ENCODE measurements around the gene NFU1.

The NFU1 gene

DNA sequence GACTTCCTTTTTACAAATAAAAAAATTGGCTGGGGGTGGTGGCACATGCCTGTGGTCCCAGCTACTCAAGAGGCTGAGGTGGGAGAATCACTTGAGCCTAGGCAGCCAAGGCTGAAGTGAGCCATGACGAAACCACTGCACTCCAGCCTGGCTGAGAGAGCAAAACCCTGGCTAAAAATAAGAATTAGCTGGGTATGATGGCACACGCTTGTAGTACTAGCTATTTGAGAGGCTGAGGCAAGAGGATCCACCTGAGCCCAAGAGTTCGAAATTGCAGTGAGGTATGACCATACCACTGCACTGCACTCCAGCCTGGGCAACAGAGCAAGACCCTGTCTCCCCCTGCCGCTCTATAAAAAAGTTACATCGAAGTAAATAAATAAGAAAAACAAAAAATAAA is 83.9 kb downstream of the NFU1 start:
- H3K36me3 Mint-ChIP-seq (ENCODE audit: low read depth) = peaks cover 77% of the 10 kb centered on the region
- no peak overlapping the region for H3K4me3 Mint-ChIP-seq
- H3K9me3 Mint-ChIP-seq = no peaks in the 10 kb centered on the region
- no peak overlapping the region for H3K27ac Mint-ChIP-seq
- TF ChIP-seq, protein P1, sequence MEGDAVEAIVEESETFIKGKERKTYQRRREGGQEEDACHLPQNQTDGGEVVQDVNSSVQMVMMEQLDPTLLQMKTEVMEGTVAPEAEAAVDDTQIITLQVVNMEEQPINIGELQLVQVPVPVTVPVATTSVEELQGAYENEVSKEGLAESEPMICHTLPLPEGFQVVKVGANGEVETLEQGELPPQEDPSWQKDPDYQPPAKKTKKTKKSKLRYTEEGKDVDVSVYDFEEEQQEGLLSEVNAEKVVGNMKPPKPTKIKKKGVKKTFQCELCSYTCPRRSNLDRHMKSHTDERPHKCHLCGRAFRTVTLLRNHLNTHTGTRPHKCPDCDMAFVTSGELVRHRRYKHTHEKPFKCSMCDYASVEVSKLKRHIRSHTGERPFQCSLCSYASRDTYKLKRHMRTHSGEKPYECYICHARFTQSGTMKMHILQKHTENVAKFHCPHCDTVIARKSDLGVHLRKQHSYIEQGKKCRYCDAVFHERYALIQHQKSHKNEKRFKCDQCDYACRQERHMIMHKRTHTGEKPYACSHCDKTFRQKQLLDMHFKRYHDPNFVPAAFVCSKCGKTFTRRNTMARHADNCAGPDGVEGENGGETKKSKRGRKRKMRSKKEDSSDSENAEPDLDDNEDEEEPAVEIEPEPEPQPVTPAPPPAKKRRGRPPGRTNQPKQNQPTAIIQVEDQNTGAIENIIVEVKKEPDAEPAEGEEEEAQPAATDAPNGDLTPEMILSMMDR (IDR thresholded peaks at IDR 0.05) = no peak
- no peaks in the 10 kb centered on the region for H3K4me1 Mint-ChIP-seq
- no peak for DNase-seq
- H3K27me3 Mint-ChIP-seq (ENCODE audit: low read depth, poor library complexity) = no peaks in the 10 kb centered on the region

DNA sequence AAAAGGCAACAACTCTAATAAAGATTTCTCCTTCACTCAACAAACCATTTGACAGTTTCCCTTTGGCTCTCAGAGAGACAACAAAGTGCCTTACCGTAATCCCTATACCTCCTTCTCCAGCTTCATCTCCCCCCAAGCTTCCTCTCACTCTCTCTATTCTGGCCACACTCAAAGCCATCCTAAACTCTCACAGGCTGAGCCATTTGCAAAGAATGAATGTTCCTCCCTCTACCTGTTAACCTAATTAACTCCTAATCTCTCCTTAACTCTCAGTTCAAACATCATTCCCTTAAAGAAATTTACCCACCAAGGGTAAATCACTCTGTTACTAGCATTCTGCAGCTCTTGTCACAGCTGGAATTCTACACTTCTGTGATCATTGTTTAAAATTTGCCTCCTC is 88.5 kb downstream of the NFU1 start:
- H3K27me3 Mint-ChIP-seq (ENCODE audit: low read depth, poor library complexity) = no peaks in the 10 kb centered on the region
- H3K4me1 Mint-ChIP-seq = no peaks in the 10 kb centered on the region
- H3K36me3 Mint-ChIP-seq (ENCODE audit: low read depth) = peaks cover 73% of the 10 kb centered on the region
- H3K27ac Mint-ChIP-seq = peak overlapping the region; percentile 70
- H3K9me3 Mint-ChIP-seq = no peaks in the 10 kb centered on the region
- TF ChIP-seq, protein P1 (IDR thresholded peaks at IDR 0.05) = no peak
- no peak overlapping the region for H3K4me3 Mint-ChIP-seq
- DNase-seq = no peak

Data from nephron progenitor cell (in vitro differentiated cells).